HEK293 (cell line): ENCODE measurements around the gene TMEM98.

Experiments used
- CTCF ChIA-PET: fragments of 350-600 bp; formaldehyde crosslinking; extraction: SDS; loops from one replicate; lab custom pipeline; 2021; ENCODE audit warnings: antibody characterized with exemption; lab: Yijun Ruan, JAX
- POLR2A ChIA-PET: fragments of 300-600 bp; formaldehyde crosslinking; extraction: SDS; loops from one replicate; lab custom pipeline; 2020; ENCODE audit warnings: antibody characterized with exemption, inconsistent platforms; lab: Yijun Ruan, JAX
- H3K27ac ChIP-seq: fragments of 200-500 bp; sonication (Bioruptor generic); 2 replicates; pipeline ENCODE4 v1.5.1; 2014; ENCODE audit warnings: low read depth, low read length, control low read depth, inconsistent platforms; ENCODE audit errors: extremely low read depth
- H3K36me3 ChIP-seq, 2 experiments: fragments of 200-500 bp in 1 of 2; sonication (Bioruptor generic) in 1 of 2; 1 replicate in 1 of 2; 2 replicates in 1 of 2; pipeline ENCODE4 v1.5.1; 2014 to 2017; ENCODE audit warnings: inconsistent platforms in 2 of 2, low read length in 2 of 2; ENCODE audit not compliant: control insufficient read depth in 2 of 2, insufficient read depth in 1 of 2
- H3K4me1 ChIP-seq: fragments of 200-500 bp; sonication (Bioruptor generic); 2 replicates; pipeline ENCODE4 v1.5.1; 2014; ENCODE audit warnings: mild to moderate bottlenecking, low read length, inconsistent platforms; ENCODE audit not compliant: control insufficient read depth, insufficient read depth
- H3K4me3 ChIP-seq: 2 replicates; pipeline ENCODE4 v1.5.1; 2011; ENCODE audit warnings: low read depth, mild to moderate bottlenecking, control low read depth, low read length, moderate library complexity
- H3K9me3 ChIP-seq: fragments of 200-500 bp; sonication (Bioruptor generic); 2 replicates; pipeline ENCODE4 v1.5.1; 2014; ENCODE audit warnings: low read depth, low read length, inconsistent platforms; ENCODE audit not compliant: control insufficient read depth, insufficient read depth
- HOXC10 ChIP-seq: sonication (generic); formaldehyde crosslinking; IDR thresholded peaks from 2 replicates; pipeline ENCODE4 v1.8.1; 2023; ENCODE audit warnings: mild to moderate bottlenecking, missing genetic modification reagents
- SP7 ChIP-seq: fragments of 450-650 bp; formaldehyde crosslinking; IDR thresholded peaks from 2 replicates; pipeline ENCODE4 v1.5.1; 2016; ENCODE audit warnings: missing biosample characterization, missing genetic modification characterization
- ZBTB11 ChIP-seq: fragments of 450-650 bp; formaldehyde crosslinking; conservative IDR thresholded peaks from 2 replicates; pipeline ENCODE4 v1.5.1; 2016; ENCODE audit warnings: low read depth, missing biosample characterization, missing genetic modification characterization
- ZBTB6 ChIP-seq: fragments of 450-650 bp; formaldehyde crosslinking; IDR thresholded peaks from 2 replicates; pipeline ENCODE4 v1.5.1; 2017; ENCODE audit warnings: missing biosample characterization, missing genetic modification characterization
- ZNF121 ChIP-seq: fragments of 450-650 bp; formaldehyde crosslinking; IDR thresholded peaks from 2 replicates; pipeline ENCODE4 v1.5.1; 2016; ENCODE audit warnings: missing biosample characterization, missing genetic modification characterization
- ZNF18 ChIP-seq: fragments of 450-650 bp; formaldehyde crosslinking; IDR thresholded peaks from 2 replicates; pipeline ENCODE4 v1.5.1; 2016; ENCODE audit warnings: missing biosample characterization, missing genetic modification characterization
- ZNF341 ChIP-seq: fragments of 450-650 bp; formaldehyde crosslinking; IDR thresholded peaks from 2 replicates; pipeline ENCODE4; 2016; ENCODE audit warnings: low read depth, missing biosample characterization, missing genetic modification characterization
- ZNF362 ChIP-seq: fragments of 450-650 bp; formaldehyde crosslinking; IDR thresholded peaks from 2 replicates; pipeline ENCODE4 v1.5.1; 2016; ENCODE audit warnings: missing biosample characterization, missing genetic modification characterization
- ZNF518A ChIP-seq: fragments of 450-650 bp; formaldehyde crosslinking; conservative IDR thresholded peaks from 2 replicates; pipeline ENCODE4 v1.5.1; 2016; ENCODE audit warnings: low read depth, missing biosample characterization, missing genetic modification characterization
- ZNF704 ChIP-seq: fragments of 450-650 bp; formaldehyde crosslinking; IDR thresholded peaks from 2 replicates; pipeline ENCODE4 v1.5.1; 2016; ENCODE audit warnings: missing biosample characterization, missing genetic modification characterization
- ZNF785 ChIP-seq: fragments of 450-650 bp; formaldehyde crosslinking; IDR thresholded peaks from 2 replicates; pipeline ENCODE4 v1.5.1; 2016; ENCODE audit warnings: missing biosample characterization, missing genetic modification characterization
- ZSCAN30 ChIP-seq: fragments of 450-650 bp; IDR thresholded peaks from 2 replicates; pipeline ENCODE4 v1.5.1; 2018; ENCODE audit warnings: missing biosample characterization, mild to moderate bottlenecking, missing genetic modification characterization, moderate library complexity

TMEM98 gene

GRCh38 chr17:32879134-32879533 is 48.8 kb upstream of the TMEM98 start:
- ChIA-PET POLR2A (no interaction called here), CTCF (interaction anchor here (0.6 to 6.8 kb wide), 6 partner anchors 16 to 129 kb away, joined by 3 to 211 read pairs (median 7); a partner anchor contains a TSS)
- Histone ChIP-seq H3K9me3 (no peaks in the 10 kb centered on the region), H3K36me3 (peaks cover 0 to 3% of the 10 kb centered on the region in 2 experiments; a peak in 1 of 3 replicates), H3K4me3 (no peak overlapping the region), H3K27ac (no peak overlapping the region), H3K4me1 (peaks cover 9% of the 10 kb centered on the region)
- no peak for TF ChIP-seq ZNF704 (tag by site-specific recombination)
- TF ChIP-seq SP7 (tag by site-specific recombination): no peak
- TF ChIP-seq ZNF121 (tag by site-specific recombination): no peak
- TF ChIP-seq ZNF785: no peak
- TF ChIP-seq HOXC10 (CRISPR knock-in tag): no peak
- TF ChIP-seq ZNF362 (tag by site-specific recombination): no peak
- TF ChIP-seq ZBTB6 (tag by site-specific recombination): no peak

- H3K4me3 ChIP-seq: no peak overlapping the region
- TF ChIP-seq ZSCAN30 (tag by site-specific recombination) (no peak), ZNF518A (peak; percentile 36; the same call in 1 of the 2 replicates), ZNF18 (tag by site-specific recombination) (peak; percentile 60), ZNF341 (tag by site-specific recombination) (peak; percentile 10; the same call in 1 of the 2 replicates), ZBTB11 (tag by site-specific recombination) (0 out of 2 replicates have a peak, but pooled peaks have one; percentile 15)
- POLR2A ChIA-PET: interaction anchor here (0.7 kb wide), 1 partner anchor 413 kb away, joined by 8 read pairs; no protein-coding TSS in a partner anchor
- CTCF ChIA-PET: interaction anchor here (0.8 to 3.0 kb wide), 2 partner anchors 99 to 222 kb away, joined by 7 to 19 read pairs; no protein-coding TSS in a partner anchor
- peaks cover 3% of the 10 kb centered on the region for H3K4me1 ChIP-seq
- H3K36me3 ChIP-seq: no peaks in the 10 kb centered on the region
- no peak overlapping the region for H3K27ac ChIP-seq
- no peaks in the 10 kb centered on the region for H3K9me3 ChIP-seq
Measured at GRCh38 chr17:32880671-32881453, 47.1 kb upstream of the TMEM98 start.
